ENCODE measurements around the gene FRZB.

The FRZB gene

GRCh38 chr2:182866461-182867406 lies at the start of gene FRZB:
FRZB (minus strand) TSS chr2:182866637; CDS start chr2:182866552, 85 bp downstream.
- TF ChIP-seq ZFX (IDR thresholded peaks at IDR 0.05) (no peak), CTCF (conservative IDR thresholded peaks at IDR 0.05) (no peak)
- H3K27ac ChIP-seq = no peak within 1 kb of the TSS

- H3K27ac ChIP-seq = no peak overlapping the region
- no peak for TF ChIP-seq CTCF (conservative IDR thresholded peaks at IDR 0.05)
- TF ChIP-seq ZFX (IDR thresholded peaks at IDR 0.05) = no peak
These were observed 49.2 kb upstream of the FRZB start for GRCh38 chr2:182915369-182916326.

- no peak overlapping the region for H3K27ac ChIP-seq
- TF ChIP-seq ZFX (IDR thresholded peaks at IDR 0.05) = no peak
- TF ChIP-seq CTCF (conservative IDR thresholded peaks at IDR 0.05) = no peak
These were observed 48.4 kb upstream of the FRZB start for GRCh38 chr2:182914852-182915251.

- H3K27ac ChIP-seq = no peak overlapping the region
- TF ChIP-seq CTCF (conservative IDR thresholded peaks at IDR 0.05) = no peak
- no peak for TF ChIP-seq ZFX (IDR thresholded peaks at IDR 0.05)
These were observed 46.6 kb upstream of the FRZB start for GRCh38 chr2:182913064-182913463.

- no peak overlapping the region for H3K27ac ChIP-seq
- TF ChIP-seq ZFX (IDR thresholded peaks at IDR 0.05) (no peak), CTCF (conservative IDR thresholded peaks at IDR 0.05) (no peak)
These were observed 46.1 kb upstream of the FRZB start for GRCh38 chr2:182912518-182912915.

- no peak overlapping the region for H3K27ac ChIP-seq
- TF ChIP-seq CTCF (conservative IDR thresholded peaks at IDR 0.05) = no peak
- no peak for TF ChIP-seq ZFX (IDR thresholded peaks at IDR 0.05)
These were observed 45.5 kb upstream of the FRZB start for GRCh38 chr2:182911813-182912517.

All from C4-2B (cell line).